GM10266 (cell line): Measurements from ENCODE around the gene RUSF1.

Experiments
- DNase-seq: peaks from one replicate; pipeline ENCODE4 v3.0.0; 2012; ENCODE audit errors: extremely low spot score
- TF ChIP-seq, protein P1 (sequence below): IDR thresholded peaks from 2 replicates; pipeline ENCODE4 v1.5.1; 2012; ENCODE audit warnings: mild to moderate bottlenecking, low read depth; ENCODE audit not compliant: control insufficient read depth, insufficient read depth; ENCODE audit errors: missing control alignments

Gene RUSF1

DNA sequence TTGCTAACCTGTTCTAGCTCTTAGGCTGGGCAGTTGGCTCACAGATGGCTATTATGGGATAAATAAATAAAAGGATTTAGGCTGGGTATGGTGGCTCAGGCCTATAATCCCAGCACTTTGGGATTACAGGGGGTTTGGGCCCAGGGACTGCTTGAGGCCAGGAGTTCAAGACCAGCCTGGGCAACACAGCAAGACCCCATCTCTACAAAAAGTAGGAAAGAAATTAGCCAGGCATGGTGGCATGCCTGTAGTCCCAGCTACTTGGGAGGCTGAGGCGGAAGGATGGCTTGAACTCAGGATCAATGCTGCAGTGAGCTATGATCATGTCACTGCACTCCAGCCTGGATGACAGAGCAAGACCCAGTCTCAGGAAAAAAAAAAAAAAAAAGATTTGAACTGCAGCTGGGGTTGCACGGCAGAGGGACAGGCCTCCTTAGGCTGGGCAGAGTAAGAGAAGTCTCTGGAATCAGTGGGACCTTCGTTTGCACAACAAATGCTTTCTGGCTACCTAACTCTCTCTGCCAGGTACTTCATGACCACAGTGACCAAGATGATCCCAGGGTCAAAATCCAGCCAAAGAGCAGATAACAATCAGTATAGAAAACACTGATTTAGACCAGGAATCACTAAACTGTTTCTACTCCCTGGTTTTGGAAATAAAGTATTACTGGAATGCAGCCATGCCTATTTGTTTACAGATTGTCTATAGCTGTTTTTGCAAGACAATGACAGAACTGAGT, 6.8 kb downstream of the RUSF1 start:
- DNase-seq = no peak
- TF ChIP-seq, protein P1, sequence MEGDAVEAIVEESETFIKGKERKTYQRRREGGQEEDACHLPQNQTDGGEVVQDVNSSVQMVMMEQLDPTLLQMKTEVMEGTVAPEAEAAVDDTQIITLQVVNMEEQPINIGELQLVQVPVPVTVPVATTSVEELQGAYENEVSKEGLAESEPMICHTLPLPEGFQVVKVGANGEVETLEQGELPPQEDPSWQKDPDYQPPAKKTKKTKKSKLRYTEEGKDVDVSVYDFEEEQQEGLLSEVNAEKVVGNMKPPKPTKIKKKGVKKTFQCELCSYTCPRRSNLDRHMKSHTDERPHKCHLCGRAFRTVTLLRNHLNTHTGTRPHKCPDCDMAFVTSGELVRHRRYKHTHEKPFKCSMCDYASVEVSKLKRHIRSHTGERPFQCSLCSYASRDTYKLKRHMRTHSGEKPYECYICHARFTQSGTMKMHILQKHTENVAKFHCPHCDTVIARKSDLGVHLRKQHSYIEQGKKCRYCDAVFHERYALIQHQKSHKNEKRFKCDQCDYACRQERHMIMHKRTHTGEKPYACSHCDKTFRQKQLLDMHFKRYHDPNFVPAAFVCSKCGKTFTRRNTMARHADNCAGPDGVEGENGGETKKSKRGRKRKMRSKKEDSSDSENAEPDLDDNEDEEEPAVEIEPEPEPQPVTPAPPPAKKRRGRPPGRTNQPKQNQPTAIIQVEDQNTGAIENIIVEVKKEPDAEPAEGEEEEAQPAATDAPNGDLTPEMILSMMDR = no peak

DNA sequence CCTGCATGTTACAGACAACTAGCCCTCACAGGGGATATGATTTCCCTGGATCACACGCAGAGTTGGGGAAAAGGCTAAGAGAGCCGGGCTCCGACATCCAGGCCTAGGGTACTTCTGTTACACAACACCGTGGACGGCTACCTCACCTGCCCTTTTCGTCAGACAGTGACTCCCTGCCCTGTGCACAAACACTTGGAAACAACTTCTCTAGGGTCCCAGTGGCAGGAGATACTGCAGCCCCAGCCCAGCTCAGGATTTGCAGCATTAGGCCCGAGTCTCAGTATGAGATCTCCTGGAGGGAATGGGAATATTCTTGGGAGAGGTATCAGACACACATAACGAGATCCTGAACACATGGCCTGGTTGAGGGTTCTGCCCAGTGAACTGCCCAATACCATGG, 8.3 kb downstream of the RUSF1 start:
- TF ChIP-seq, protein P1 = no peak
- DNase-seq = no peak

DNA sequence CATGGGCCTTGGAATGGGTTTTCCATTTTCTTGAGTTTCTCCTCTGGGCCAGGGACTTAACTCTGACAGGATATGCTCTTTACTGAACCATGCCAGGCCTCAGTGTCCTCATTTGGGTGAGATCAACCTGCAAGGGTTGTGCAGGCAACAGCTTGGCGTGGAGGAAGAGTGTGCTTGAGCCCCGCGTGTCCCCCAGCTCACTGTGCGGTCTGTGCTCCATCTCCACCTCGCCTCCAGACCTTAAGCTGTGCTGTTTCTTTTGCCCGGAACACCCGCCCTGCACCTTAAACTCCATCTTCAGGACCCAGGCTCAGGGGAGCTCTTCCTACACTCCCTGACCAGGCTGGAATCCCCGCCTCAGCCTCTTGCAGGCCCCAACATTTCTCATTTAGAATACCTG, 9.7 kb downstream of the RUSF1 start:
- DNase-seq = no peak
- TF ChIP-seq, protein P1 = no peak

DNA sequence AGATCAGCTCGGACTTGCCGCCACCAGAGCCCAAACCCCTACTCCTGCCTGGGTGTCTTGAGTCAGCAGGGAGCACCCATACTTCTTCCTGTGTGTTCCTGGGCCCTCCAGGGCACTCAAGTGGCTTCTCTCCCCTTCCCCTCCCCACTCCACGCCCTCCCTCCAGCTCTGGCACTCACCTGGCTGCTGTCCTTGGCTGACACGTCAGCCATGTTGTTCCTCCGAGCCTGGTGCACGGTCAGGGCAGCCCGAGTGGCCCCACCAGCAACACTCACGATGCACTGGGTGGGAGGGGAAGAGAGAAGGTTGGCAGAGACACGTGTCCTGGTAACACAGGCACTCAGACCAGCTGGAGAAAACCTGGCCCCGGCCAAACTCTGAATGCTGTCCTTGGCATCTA, 11.5 kb downstream of the RUSF1 start:
- TF ChIP-seq, protein P1 = no peak
- no peak for DNase-seq

DNA sequence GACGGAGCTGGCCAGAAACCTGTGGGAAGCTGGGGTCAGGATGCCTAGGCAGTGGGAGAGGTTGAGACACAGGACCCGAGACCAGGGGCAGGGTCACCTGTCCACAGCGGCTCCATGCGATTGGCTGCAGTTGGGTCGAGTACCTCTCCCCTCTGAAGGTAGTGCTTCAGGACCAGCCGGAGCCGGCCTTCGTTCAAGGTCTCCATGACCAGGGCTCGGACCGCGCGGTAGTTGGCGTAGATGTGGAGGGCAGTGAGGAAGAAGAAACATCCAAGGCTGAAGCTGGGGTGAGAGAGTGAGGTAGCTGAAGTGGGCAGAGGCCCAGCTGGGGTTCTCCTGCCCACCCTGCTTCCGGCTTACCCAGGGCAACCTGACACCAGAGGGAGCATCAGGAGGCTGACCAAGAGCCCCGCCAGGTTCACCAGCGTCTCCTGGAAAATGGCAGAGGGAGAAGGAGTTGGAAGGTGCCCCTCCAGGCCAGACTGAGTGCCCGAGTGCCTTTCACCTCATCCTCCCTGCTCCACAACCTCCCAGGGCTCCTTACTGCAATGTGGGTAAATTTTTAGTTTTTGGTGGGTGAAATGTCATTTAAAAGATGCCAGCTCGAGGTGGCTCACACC, 14.6 kb downstream of the RUSF1 start:
- no peak for DNase-seq
- TF ChIP-seq, protein P1 = no peak

DNA sequence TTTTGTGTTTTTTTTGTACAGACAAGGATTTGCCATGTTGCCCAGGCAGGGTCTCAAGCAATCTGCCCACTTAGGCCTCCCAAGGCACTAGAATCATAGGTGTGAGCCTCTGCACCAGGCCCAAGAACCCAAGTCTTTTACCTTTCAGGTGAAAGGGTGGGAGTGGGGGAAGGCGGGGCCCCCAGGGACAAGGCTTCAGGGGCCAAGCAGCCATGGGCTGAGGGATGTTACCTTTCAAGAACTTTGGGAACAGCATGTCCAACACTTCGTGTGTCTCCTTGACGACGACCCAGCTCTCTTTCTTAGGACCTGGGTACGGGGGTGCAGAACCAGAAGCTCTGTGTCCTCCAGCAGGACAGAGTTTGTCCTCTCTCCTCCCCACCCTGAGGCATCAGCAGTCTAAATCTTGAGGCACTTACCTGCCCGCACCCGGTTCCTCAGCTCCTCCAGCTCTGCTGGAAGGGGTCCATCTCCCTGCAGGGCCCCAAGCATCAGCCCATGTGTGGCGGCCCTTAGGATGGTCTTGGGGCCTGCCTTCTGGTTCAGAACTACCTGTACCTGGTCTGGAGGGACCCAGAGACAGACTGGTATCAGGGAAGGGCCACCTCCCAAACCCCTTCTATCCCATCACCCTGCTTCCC, 16.3 kb downstream of the RUSF1 start:
- TF ChIP-seq, protein P1 = no peak
- DNase-seq = no peak
